ENCODE measurements around the gene AJAP1. TPM values are rescaled to one million over a fixed set of nuclear protein-coding genes. Genes with fewer than 3 reads are reported as not detected.

Gene AJAP1
- total RNA-seq, 1 donor from 2014 or later = 0.35 TPM

GRCh38 chr1:4626061-4626460 is 28.3 kb upstream of the AJAP1 start:
- Mint-ChIP-seq H3K27ac (ENCODE audit: unreplicated experiment) (no peak overlapping the region), H3K4me3 (ENCODE audit: unreplicated experiment) (no peak overlapping the region), H3K27me3 (ENCODE audit: unreplicated experiment) (no peaks in the 10 kb centered on the region), H3K36me3 (ENCODE audit: unreplicated experiment) (no peaks in the 10 kb centered on the region), H3K4me1 (ENCODE audit: unreplicated experiment) (no peaks in the 10 kb centered on the region), H3K9me3 (ENCODE audit: unreplicated experiment) (peaks cover 4% of the 10 kb centered on the region)
- TF ChIP-seq CTCF (IDR thresholded peaks at IDR 0.05) = no peak
- DNase-seq (ENCODE audit: extremely low spot score, unreplicated experiment) = no peak

GRCh38 chr1:4626560-4627319 is 27.7 kb upstream of the AJAP1 start:
- Mint-ChIP-seq H3K27ac (ENCODE audit: unreplicated experiment) (no peak overlapping the region), H3K9me3 (ENCODE audit: unreplicated experiment) (peaks cover 4% of the 10 kb centered on the region), H3K36me3 (ENCODE audit: unreplicated experiment) (no peaks in the 10 kb centered on the region), H3K4me3 (ENCODE audit: unreplicated experiment) (no peak overlapping the region), H3K4me1 (ENCODE audit: unreplicated experiment) (no peaks in the 10 kb centered on the region), H3K27me3 (ENCODE audit: unreplicated experiment) (no peaks in the 10 kb centered on the region)
- no peak for DNase-seq (ENCODE audit: extremely low spot score, unreplicated experiment)
- no peak for TF ChIP-seq CTCF (IDR thresholded peaks at IDR 0.05)

- no peaks in the 10 kb centered on the region for H3K27me3 Mint-ChIP-seq (ENCODE audit: unreplicated experiment)
These were observed 27.1 kb upstream of the AJAP1 start for GRCh38 chr1:4627353-4627752.

GRCh38 chr1:4628992-4629391 is 25.4 kb upstream of the AJAP1 start:
- Mint-ChIP-seq H3K4me1 (ENCODE audit: unreplicated experiment) (no peaks in the 10 kb centered on the region), H3K4me3 (ENCODE audit: unreplicated experiment) (no peak overlapping the region), H3K9me3 (ENCODE audit: unreplicated experiment) (no peaks in the 10 kb centered on the region), H3K27ac (ENCODE audit: unreplicated experiment) (no peak overlapping the region), H3K27me3 (ENCODE audit: unreplicated experiment) (no peaks in the 10 kb centered on the region), H3K36me3 (ENCODE audit: unreplicated experiment) (no peaks in the 10 kb centered on the region)
- DNase-seq (ENCODE audit: extremely low spot score, unreplicated experiment) = no peak
- TF ChIP-seq CTCF (IDR thresholded peaks at IDR 0.05) = no peak

More at GRCh38 chr1:4627353-4627752, 27.1 kb upstream of the AJAP1 start:
- DNase-seq (ENCODE audit: extremely low spot score, unreplicated experiment) = no peak
- TF ChIP-seq CTCF (IDR thresholded peaks at IDR 0.05) = no peak
- no peak overlapping the region for H3K27ac Mint-ChIP-seq (ENCODE audit: unreplicated experiment)
- no peaks in the 10 kb centered on the region for H3K4me1 Mint-ChIP-seq (ENCODE audit: unreplicated experiment)
- no peaks in the 10 kb centered on the region for H3K36me3 Mint-ChIP-seq (ENCODE audit: unreplicated experiment)
- H3K4me3 Mint-ChIP-seq (ENCODE audit: unreplicated experiment) = no peak overlapping the region
- H3K9me3 Mint-ChIP-seq (ENCODE audit: unreplicated experiment) = peaks cover 3% of the 10 kb centered on the region

GRCh38 chr1:4630561-4630960 is 23.8 kb upstream of the AJAP1 start:
- TF ChIP-seq CTCF (IDR thresholded peaks at IDR 0.05) = no peak
- no peak overlapping the region for H3K4me3 Mint-ChIP-seq (ENCODE audit: unreplicated experiment)
- no peaks in the 10 kb centered on the region for H3K36me3 Mint-ChIP-seq (ENCODE audit: unreplicated experiment)
- no peak overlapping the region for H3K27ac Mint-ChIP-seq (ENCODE audit: unreplicated experiment)
- no peaks in the 10 kb centered on the region for H3K27me3 Mint-ChIP-seq (ENCODE audit: unreplicated experiment)
- no peaks in the 10 kb centered on the region for H3K4me1 Mint-ChIP-seq (ENCODE audit: unreplicated experiment)
- no peak for DNase-seq (ENCODE audit: extremely low spot score, unreplicated experiment)
- no peaks in the 10 kb centered on the region for H3K9me3 Mint-ChIP-seq (ENCODE audit: unreplicated experiment)

All from osteocyte (in vitro differentiated cells).